Thyroid gland (tissue), 4 donors: ENCODE data around the gene CAPN13. TPM values are rescaled to one million over a fixed set of nuclear protein-coding genes. Genes with fewer than 3 reads are reported as not detected.
"Not testable (repeated sequence)": the region's sequence is repeated elsewhere in the genome, so short reads cannot be mapped to it uniquely, and the experiment has no call there.

ENCODE experiments used
- DNase-seq, 2 donors: peaks; one replicate each; pipeline ENCODE4 v3.0.0-alpha.2; 2019
- H3K27ac ChIP-seq, 3 donors: fragments of 200-600 bp; sonication (generic); 1 replicate in 2 of 3; 2 replicates in 1 of 3; pipeline ENCODE4 v1.5.1; 2016 to 2019; ENCODE audit warnings: mild to moderate bottlenecking in 1 of 3, moderate library complexity in 1 of 3
- H3K27me3 ChIP-seq: fragments of 200-600 bp; sonication (generic); one replicate; pipeline ENCODE4 v1.5.1; 2019
- H3K36me3 ChIP-seq, 2 donors: fragments of 200-600 bp; sonication (generic); one replicate each; pipeline ENCODE4 v1.5.1; 2016 to 2019
- H3K4me1 ChIP-seq, 2 donors: fragments of 200-600 bp; sonication (generic); one replicate each; pipeline ENCODE4 v1.5.1; 2017 to 2019
- H3K4me3 ChIP-seq, 3 donors: fragments of 200-600 bp; sonication (generic); replicated peaks in 1 of 3; 1 replicate in 2 of 3; 2 replicates in 1 of 3; pipeline ENCODE4 v1.5.1; 2016; ENCODE audit warnings: mild to moderate bottlenecking in 1 of 3
- H3K9me3 ChIP-seq: fragments of 200-600 bp; sonication (generic); one replicate; pipeline ENCODE4 v1.5.1; 2017
- CTCF ChIP-seq, 6 experiments: fragments of 200-600 bp in 3 of 6; fragments of 450-650 bp in 3 of 6; sonication (generic) in 3 of 6; IDR thresholded peaks; one replicate each; pipeline ENCODE4 v1.5.1; 2016 to 2019; ENCODE audit warnings: antibody characterized with exemption in 6 of 6, mild to moderate bottlenecking in 2 of 6, inconsistent platforms in 1 of 6, moderate library complexity in 1 of 6
- POLR2A ChIP-seq, 2 donors: fragments of 450-650 bp; IDR thresholded peaks; one replicate each; pipeline ENCODE4 v1.6.1; 2017; ENCODE audit warnings: antibody characterized with exemption in 2 of 2, mild to moderate bottlenecking in 2 of 2, moderate library complexity in 1 of 2
- WGBS, 2 donors: methylation state at CpG; one replicate each; pipeline ENCODE4 v1.1.5; 2017; 5-methylcytosine and 5-hydroxymethylcytosine counted together
- intact Hi-C: fragments of 100-400 bp; cut with DNase I; formaldehyde crosslinking; loops from one replicate; pipeline ENCODE4 v1.15.1; 2023
- total RNA-seq, 4 donors: library from RNA; depleted of rRNA; stranded (reverse); fragments of >200 nt; gene quantifications; one replicate each; pipeline ENCODE4 v1.2.3, GENCODE V29; 2016

Gene CAPN13
- total RNA-seq, 4 donors from 2014 or later, result 3.0 TPM; not detected in 3

- DNase-seq, result no peak
- TF ChIP-seq POLR2A (IDR thresholded peaks at IDR 0.05) (no peak), CTCF (IDR thresholded peaks at IDR 0.05) (no peak)
- intact Hi-C loops, result loop anchor here (5.0 kb wide), 1 partner anchor 542 kb away; no protein-coding TSS in a partner anchor
- Histone ChIP-seq H3K9me3 (no peaks in the 10 kb centered on the region), H3K27me3 (no peaks in the 10 kb centered on the region), H3K27ac (no peak overlapping the region), H3K4me3 (no peak overlapping the region), H3K36me3 (no peaks in the 10 kb centered on the region), H3K4me1 (peaks cover 0 to 4% of the 10 kb centered on the region in 2 donors)
- WGBS, 2 donors, result 83% methylated on average over 3 of the region's 3 CpGs
These were observed 102.8 kb downstream of the CAPN13 start for GRCh38 chr2:30704309-30705020.

- DNase-seq, result no peak
- WGBS, 2 donors, result 89 to 98% methylated on average over 1 of the region's 1 CpG
- intact Hi-C loops, result no loop called here
These were observed 104.6 kb downstream of the CAPN13 start for GRCh38 chr2:30702694-30703093.

GRCh38 chr2:30701782-30702181, 105.5 kb downstream of the CAPN13 start:
- H3K9me3 ChIP-seq, result no peaks in the 10 kb centered on the region
- WGBS, 2 donors, result 59 to 63% methylated on average over 2 of the region's 2 CpGs

More at GRCh38 chr2:30702694-30703093, 104.6 kb downstream of the CAPN13 start:
- Histone ChIP-seq H3K36me3 (no peaks in the 10 kb centered on the region), H3K27ac (no peak overlapping the region), H3K4me1 (peaks cover 0 to 4% of the 10 kb centered on the region in 2 donors), H3K4me3 (no peak overlapping the region), H3K27me3 (no peaks in the 10 kb centered on the region), H3K9me3 (no peaks in the 10 kb centered on the region)
- no peak for TF ChIP-seq CTCF (IDR thresholded peaks at IDR 0.05)
- no peak for TF ChIP-seq POLR2A (IDR thresholded peaks at IDR 0.05)

GRCh38 chr2:30697242-30698103, 109.8 kb downstream of the CAPN13 start:
- WGBS, 2 donors, result 90 to 93% methylated on average over 18 of the region's 18 CpGs
- H3K36me3 ChIP-seq, H3K4me3 ChIP-seq, H3K4me1 ChIP-seq, intact Hi-C loops, H3K27me3 ChIP-seq, DNase-seq, H3K27ac ChIP-seq, H3K9me3 ChIP-seq: not testable (repeated sequence)
- TF ChIP-seq CTCF (IDR thresholded peaks at IDR 0.05), result peak in 1 of 6 experiments; percentile 5

More at GRCh38 chr2:30701782-30702181, 105.5 kb downstream of the CAPN13 start:
- intact Hi-C loops, result no loop called here
- no peak for TF ChIP-seq POLR2A (IDR thresholded peaks at IDR 0.05)
- no peak for TF ChIP-seq CTCF (IDR thresholded peaks at IDR 0.05)
- H3K4me3 ChIP-seq, result no peak overlapping the region
- no peak for DNase-seq
- H3K27me3 ChIP-seq, result no peaks in the 10 kb centered on the region
- H3K4me1 ChIP-seq, result peaks cover 0 to 3% of the 10 kb centered on the region in 2 donors
- H3K36me3 ChIP-seq, result no peaks in the 10 kb centered on the region
- no peak overlapping the region for H3K27ac ChIP-seq

GRCh38 chr2:30695749-30696148, 111.5 kb downstream of the CAPN13 start:
- intact Hi-C loops, result no loop called here
- no peak for TF ChIP-seq CTCF (IDR thresholded peaks at IDR 0.05)
- no peak for TF ChIP-seq POLR2A (IDR thresholded peaks at IDR 0.05)

More at GRCh38 chr2:30695749-30696148, 111.5 kb downstream of the CAPN13 start:
- Histone ChIP-seq H3K36me3 (no peaks in the 10 kb centered on the region), H3K4me3 (no peak overlapping the region), H3K27me3 (no peaks in the 10 kb centered on the region), H3K27ac (no peak overlapping the region), H3K4me1 (no peaks in the 10 kb centered on the region), H3K9me3 (no peaks in the 10 kb centered on the region)
- DNase-seq, result no peak
- WGBS, 2 donors, result 82 to 84% methylated on average over 4 of the region's 4 CpGs
